ENCODE measurements around the gene ACTG1.

ACTG1 gene

DNA sequence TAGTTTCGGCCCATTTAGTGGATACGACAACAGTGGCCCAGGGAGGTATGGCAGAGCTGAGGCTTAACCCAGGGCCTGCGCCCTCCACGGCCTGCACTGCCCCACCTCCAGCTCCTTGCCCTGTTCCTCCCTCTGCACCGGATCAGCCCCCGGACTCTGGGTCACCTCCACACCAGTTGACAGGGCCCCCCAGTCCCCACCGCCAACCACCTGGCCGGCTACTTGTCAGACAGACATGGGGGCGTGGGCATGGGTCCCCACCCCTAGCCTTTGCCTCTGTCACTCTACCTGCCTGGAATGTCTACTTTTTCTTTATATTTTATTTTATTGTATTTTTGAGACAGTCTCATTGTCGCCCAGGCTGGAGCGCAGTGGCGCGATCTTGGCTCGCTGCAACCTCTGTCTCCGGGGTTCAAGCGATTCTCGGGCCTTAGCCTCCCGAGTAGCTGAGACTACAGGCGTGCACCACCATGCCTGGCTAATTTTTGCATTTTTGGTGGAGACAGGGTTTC lies 3.0 kb upstream of the ACTG1 start:
- FAIRE-seq, result no peak

- FAIRE-seq, result no peak
Measured at GRCh38 chr17:81514739-81515529, 2.3 kb upstream of the ACTG1 start.

DNA sequence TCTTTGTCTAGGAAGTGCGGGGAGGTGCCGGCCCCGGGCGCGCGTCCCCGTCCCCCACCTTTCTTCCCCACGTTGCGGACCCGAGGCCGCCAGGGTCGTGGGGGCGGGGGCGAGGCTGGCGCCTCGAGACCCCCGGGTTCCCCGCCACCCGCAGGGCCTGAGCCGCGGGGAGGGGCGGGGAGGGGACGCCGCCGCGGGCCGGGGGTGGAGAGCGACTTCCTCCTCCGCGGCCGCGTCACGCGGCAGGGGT lies 1.8 kb upstream of the ACTG1 start:
- no peak for FAIRE-seq

- no peak for FAIRE-seq
Measured at GRCh38 chr17:81513753-81514488, 1.3 kb upstream of the ACTG1 start.

DNA sequence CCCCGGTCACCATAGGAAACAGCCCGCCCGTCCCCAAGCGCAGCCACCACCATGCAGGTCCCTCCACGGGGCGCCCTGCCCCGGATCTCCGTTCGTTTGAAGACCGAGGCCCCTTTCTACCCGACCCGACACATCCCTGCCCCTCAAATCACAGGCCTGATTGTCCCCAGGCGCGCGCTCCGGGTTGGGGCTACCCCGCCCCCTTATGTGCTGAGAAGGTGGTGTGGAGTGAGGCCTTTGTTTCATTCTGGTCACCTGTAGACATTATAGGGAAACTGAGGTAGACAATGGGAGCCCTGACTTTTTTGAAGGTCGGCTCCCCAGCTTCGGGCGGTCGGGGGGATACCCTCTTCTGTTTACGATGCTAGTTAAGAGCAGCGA lies 763 bp upstream of the ACTG1 start:
- FAIRE-seq, result no peak

- FAIRE-seq, result no peak
Measured at GRCh38 chr17:81511804-81512561, 616 bp downstream of the ACTG1 start.

- no peak for FAIRE-seq
Measured at GRCh38 chr17:81511554-81511803, 1.1 kb downstream of the ACTG1 start.

DNA sequence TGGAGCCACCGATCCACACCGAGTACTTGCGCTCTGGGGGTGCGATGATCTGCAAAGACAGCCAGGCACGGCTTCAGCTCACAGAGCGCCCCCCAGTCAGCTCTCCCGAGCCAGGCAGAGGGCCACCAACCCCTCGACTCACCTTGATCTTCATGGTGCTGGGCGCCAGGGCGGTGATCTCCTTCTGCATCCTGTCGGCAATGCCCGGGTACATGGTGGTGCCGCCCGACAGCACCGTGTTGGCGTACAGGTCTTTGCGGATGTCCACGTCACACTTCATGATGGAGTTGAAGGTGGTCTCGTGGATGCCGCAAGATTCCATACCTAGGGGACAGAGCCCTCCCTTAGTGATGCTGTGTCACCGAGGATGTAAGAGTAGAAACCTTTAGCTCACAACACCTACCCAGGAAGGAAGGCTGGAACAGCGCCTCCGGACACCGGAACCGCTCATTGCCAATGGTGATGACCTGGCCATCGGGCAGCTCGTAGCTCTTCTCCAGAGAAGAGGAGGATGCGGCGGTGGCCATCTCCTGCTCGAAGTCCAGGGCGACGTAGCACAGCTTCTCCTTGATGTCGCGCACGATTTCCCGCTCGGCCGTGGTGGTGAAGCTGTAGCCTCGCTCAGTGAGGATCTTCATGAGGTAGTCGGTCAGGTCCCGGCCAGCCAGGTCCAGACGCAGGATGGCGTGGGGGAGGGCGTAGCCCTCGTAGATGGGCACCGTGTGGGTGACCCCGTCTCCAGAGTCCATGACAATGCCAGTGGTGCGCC lies 1.6 kb downstream of the ACTG1 start:
- no peak for FAIRE-seq

- no peak for FAIRE-seq
Measured at GRCh38 chr17:81509972-81510784, 2.4 kb downstream of the ACTG1 start.

DNA sequence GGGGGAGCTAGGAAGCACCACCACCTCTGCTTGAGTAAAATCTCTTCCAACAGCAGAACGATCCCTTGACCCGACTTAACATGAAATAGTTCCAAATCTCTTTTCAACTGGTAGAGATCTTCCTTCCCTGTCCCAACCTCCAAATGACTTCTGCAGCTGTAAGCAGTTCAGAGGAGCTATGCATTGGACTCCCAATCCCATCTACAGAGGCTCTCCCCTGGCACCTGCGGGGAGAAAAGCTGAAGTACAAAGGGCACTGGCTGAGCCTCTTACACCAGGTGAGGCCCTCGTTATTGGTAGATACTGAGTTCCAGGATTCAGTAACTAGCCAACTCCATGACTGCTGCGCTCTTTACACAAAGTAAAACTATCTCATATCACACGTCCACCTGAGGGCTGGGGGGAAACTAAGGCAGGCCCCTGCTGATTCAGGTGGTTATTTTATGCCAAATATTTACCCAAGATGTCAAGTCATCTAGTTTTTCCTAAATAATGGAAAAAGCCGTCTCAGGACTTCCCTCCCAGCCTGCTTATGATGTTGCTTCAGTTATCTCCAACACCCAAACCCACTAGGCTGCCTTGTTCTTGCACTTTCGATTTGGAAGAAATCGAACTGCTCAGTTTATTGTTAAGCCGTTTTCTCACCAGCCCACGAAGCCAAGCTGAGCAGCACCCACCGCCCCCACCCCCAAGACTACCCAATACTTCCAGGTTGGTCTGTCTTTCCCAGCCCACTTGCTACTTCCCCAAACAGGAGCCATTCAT lies 3.2 kb downstream of the ACTG1 start:
- no peak for FAIRE-seq

DNA sequence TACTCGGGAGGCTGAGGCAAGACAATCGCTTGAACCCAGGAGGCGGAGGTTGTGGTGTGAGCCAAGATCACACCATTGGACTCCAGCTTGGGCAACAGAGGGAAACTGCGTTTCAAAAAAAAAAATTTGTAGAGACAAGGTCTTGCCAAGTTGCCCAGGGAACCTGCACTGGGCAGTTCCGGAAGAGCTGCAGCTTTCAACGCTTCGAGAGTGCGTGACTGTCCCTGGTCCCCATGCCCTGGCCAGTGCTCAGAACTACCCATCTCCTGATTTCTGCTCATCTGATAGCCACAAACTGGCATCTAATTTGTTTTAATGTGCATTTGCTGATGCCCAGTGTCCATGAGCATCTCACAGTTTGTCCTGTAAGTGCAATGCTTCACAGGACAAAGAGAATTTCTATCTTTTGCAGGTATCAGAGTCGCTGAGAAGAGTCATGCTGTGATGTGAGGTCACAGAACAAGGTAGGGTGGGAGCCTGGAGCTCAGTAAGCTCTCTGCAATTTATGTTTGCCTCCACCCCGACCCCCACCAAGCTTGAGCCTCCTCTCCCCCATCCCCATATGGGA lies 3.9 kb downstream of the ACTG1 start:
- FAIRE-seq, result no peak

GRCh38 chr17:81503619-81504018 lies 9.0 kb downstream of the ACTG1 start:
- FAIRE-seq, result no peak

DNA sequence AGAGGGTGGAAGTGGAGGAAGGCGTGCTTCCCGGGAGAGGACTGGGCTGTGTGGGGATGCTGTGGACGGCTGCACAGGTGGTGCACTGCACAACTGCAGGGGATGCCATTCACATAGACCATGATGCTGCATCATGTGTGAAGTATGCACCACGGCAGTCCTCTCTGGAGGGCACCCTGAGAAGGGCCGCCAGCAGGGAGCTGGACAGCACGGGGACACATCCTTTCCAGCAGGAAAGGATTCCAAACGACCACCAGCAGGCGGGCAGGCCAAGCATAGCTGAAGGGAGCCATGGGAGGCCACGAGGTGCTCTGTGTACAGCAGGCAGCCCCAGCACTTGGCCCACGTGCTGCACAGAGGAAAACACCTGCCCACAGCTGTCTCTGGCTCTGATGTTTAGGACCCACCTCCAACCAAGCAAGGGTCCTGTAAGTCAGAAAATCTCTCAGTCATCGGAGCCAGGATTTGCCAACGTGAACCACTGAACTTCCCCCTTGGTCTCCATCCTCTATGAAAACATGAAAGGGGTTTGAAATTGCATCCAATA lies 10.1 kb downstream of the ACTG1 start:
- no peak for FAIRE-seq

DNA sequence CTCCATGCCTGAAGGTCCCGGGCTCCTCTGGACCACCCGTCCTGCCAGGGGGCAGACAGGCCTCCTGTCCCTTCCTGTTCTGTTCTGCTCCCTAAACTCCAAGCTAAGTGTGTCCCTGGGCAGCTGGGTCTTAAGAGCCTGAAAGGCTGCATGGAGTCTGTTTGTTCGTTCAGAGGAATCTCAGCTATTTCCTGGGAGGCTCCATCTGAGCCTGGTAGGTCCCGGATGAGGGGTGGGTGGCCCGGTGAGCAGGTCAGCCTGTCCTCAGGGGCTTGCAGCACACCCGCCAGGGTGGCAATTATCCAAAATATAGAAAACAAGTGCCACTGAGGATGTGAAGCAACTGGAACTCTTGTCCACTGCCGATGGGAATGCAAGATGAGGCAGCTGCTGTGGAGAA lies 12.6 kb downstream of the ACTG1 start:
- FAIRE-seq, result no peak

- no peak for FAIRE-seq
Measured at GRCh38 chr17:81499601-81499970, 13.0 kb downstream of the ACTG1 start.

DNA sequence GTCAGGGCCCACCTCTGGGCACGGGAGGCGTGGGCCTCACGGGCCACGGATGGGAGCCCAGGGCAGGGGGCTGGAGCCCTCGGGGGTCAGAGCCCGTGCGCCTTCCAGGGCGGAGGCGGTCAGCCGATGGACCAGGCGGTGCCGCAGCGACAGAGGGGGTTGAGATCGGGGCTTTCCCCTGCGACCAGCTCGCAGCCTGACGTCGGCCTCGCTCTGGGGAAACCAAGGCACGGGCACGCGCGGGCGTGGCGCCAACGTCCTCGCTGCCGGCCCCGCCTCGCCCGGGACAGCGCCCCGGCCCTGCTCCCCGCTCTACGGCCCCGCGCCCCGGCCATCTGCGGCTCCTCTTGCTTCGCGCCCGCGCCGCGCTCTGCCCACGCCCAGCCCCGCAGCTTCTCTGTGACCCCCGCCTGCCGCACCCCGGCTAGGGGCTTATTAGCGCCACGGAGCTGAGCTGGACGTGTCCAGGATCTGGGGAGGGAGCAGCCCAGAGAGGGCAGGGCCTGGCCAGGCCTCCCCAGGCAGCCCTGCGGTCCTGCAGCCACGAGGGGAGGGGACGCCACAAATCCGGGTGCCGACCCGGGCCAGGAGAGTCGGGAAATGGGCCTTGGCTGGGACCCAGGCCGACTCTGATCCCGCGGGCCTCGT lies 13.5 kb downstream of the ACTG1 start:
- no peak for FAIRE-seq

GRCh38 chr17:81494626-81495377 lies 17.8 kb downstream of the ACTG1 start:
- FAIRE-seq, result no peak

DNA sequence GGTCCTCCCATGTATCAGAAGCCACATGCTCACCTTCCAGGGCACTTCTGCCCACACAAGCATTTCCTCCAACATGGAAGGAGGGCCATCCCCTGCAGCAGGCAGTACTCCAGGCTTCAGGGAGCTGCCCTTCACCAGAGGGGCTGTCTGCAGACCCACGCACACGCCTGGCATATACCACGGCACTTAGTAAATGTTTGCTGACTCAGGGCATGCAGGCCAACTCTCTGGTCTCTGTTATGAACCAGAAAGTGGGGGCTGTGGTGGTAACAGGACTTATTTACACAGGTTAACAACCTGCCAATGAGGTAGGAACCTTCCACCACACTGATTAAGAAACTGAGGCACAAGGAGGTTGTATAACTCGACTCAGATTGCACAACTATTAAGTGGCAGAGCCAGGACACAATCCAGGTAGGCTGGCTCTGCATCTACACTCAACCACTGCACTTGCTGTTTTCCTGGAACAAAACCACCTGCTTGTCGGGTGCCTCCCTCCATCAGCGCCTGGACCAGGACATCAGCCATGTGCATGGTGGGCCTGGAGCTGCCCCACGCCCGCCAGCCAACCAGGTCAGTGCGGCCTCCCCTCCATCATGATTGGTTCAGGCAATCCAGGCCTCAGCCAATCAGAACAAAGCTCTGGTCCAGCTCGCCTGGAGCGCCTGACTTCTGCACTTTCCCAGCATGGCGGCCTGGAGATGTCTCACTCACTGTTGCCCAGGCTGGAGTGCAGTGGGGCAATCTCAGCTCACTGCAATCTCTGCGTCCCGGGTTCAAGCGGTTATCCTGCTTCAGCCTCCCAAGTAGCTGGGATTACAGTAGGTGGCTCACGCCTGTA lies 19.2 kb downstream of the ACTG1 start:
- FAIRE-seq, result no peak

DNA sequence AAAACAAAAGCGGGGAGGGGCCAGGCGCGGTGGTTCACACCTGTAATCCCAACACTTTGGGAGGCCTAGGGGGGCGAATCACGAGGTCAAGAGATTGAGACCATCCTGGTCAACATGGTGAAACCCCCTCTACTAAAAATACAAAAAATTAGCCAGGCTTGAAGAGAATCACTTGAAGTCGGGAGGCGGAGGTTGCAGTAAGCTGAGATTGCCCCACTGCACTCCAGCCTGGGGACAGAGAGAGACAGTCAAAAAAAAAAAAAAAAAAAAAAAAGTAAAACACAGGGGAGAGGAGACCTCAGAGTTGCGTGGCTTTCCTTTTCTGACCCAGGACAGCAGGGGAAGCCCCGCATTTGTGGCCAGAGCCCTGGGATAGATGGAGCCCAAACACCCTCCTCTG lies 19.9 kb downstream of the ACTG1 start:
- no peak for FAIRE-seq
